Gastroesophageal sphincter (tissue), 3 donors: ENCODE data around the gene PLA2G5.

ENCODE experiments used
- CTCF ChIP-seq, 4 experiments: fragments of 200-600 bp in 2 of 4; fragments of 450-650 bp in 2 of 4; sonication (generic) in 1 of 4; IDR thresholded peaks; one replicate each; pipeline ENCODE4 v1.5.1; 2017 to 2019; ENCODE audit warnings: antibody characterized with exemption in 4 of 4, mild to moderate bottlenecking in 2 of 4, moderate library complexity in 2 of 4
- POLR2A ChIP-seq, 2 donors: fragments of 450-650 bp; IDR thresholded peaks; one replicate each; pipeline ENCODE4 v1.6.1; 2017; ENCODE audit warnings: antibody characterized with exemption in 2 of 2, mild to moderate bottlenecking in 2 of 2, moderate library complexity in 1 of 2

- TF ChIP-seq CTCF (IDR thresholded peaks at IDR 0.05) (no peak), POLR2A (IDR thresholded peaks at IDR 0.05) (no peak)
These were observed 40.7 kb downstream of the PLA2G5 start for GRCh38 chr1:20110679-20111078.
